IMR-90 (cell line): Measurements from ENCODE around the gene PC. TPM values are rescaled to one million over a fixed set of nuclear protein-coding genes. Genes with fewer than 3 reads are reported as not detected.
A peak's percentile ranks its signal among the peaks of the same experiment; 100 is the strongest.

Experiments
- ATAC-seq: fragments of 200-7000 bp; cut with Tn5 transposase; 2 replicates; pipeline ENCODE4 v1.9.1; 2020; ENCODE audit warnings: low read depth, mild to moderate bottlenecking, moderate library complexity
- BruUV-seq: library from RNA; stranded (reverse); fragments of 400-500 nt; replicated peaks from 2 replicates; lab custom pipeline; 2021; lab: Mats Ljungman, UMichigan
- CTCF ChIA-PET: fragments of 300-600 bp; formaldehyde crosslinking; extraction: SDS; loops from one replicate; lab custom pipeline; 2021; ENCODE audit warnings: antibody characterized with exemption; lab: Yijun Ruan, JAX
- POLR2A ChIA-PET: fragments of 300-600 bp; sonication (Branson Sonifier 250); formaldehyde crosslinking; loops from one replicate; lab custom pipeline; 2022; ENCODE audit warnings: antibody characterized with exemption; ENCODE audit not compliant: unreplicated experiment; lab: Charles Lee
- DNase-seq: peaks from one replicate; pipeline ENCODE4 v3.0.0; 2013
- H2AFZ ChIP-seq: replicated peaks from 2 replicates; pipeline ENCODE3; 2013; ENCODE audit warnings: low read length, mild to moderate bottlenecking; ENCODE audit not compliant: poor library complexity
- H2AK5ac ChIP-seq: 2 replicates; pipeline ENCODE4 v1.6.1; 2013; ENCODE audit warnings: low read depth, low read length, inconsistent platforms
- H2AK9ac ChIP-seq: replicated peaks from 2 replicates; pipeline ENCODE3; 2013; ENCODE audit warnings: mild to moderate bottlenecking, low read depth, low read length, moderate library complexity; ENCODE audit not compliant: poor library complexity
- H2BK120ac ChIP-seq: 2 replicates; pipeline ENCODE4 v1.6.1; 2013; ENCODE audit warnings: low read depth, low read length, inconsistent platforms
- H2BK15ac ChIP-seq: 3 replicates; pipeline ENCODE4 v1.6.1; 2013; ENCODE audit warnings: low read depth, low read length, inconsistent platforms
- H2BK20ac ChIP-seq: 2 replicates; pipeline ENCODE4 v1.6.1; 2013; ENCODE audit warnings: low read depth, mild to moderate bottlenecking, inconsistent platforms, low read length, moderate library complexity
- H2BK5ac ChIP-seq: 2 replicates; pipeline ENCODE4 v1.6.1; 2013; ENCODE audit warnings: mild to moderate bottlenecking, low read depth, low read length, inconsistent platforms; ENCODE audit not compliant: poor library complexity, severe bottlenecking
- H3K14ac ChIP-seq: replicated peaks from 2 replicates; pipeline ENCODE4 v1.6.1; 2013; ENCODE audit warnings: low read depth, low read length, inconsistent platforms
- H3K18ac ChIP-seq: 2 replicates; pipeline ENCODE4 v1.6.1; 2013; ENCODE audit warnings: low read depth, low read length, control low read depth
- H3K23ac ChIP-seq: 2 replicates; pipeline ENCODE4 v1.6.1; 2013; ENCODE audit warnings: low read depth, low read length, inconsistent platforms
- H3K27ac ChIP-seq: 2 replicates; pipeline ENCODE4 v1.5.1; 2013; ENCODE audit warnings: mild to moderate bottlenecking, control low read depth, low read length; ENCODE audit not compliant: insufficient read depth
- H3K27me3 ChIP-seq: 2 replicates; pipeline ENCODE4 v1.6.1; 2013; ENCODE audit warnings: low read length; ENCODE audit not compliant: control insufficient read depth, insufficient read depth
- H3K36me3 ChIP-seq: 2 replicates; pipeline ENCODE4 v1.6.1; 2013; ENCODE audit warnings: low read length, mixed read lengths; ENCODE audit not compliant: control insufficient read depth, insufficient read depth
- H3K4ac ChIP-seq: 2 replicates; pipeline ENCODE4 v1.6.1; 2013; ENCODE audit warnings: low read depth, low read length, inconsistent platforms
- H3K4me1 ChIP-seq: 2 replicates; pipeline ENCODE4 v1.6.1; 2013; ENCODE audit warnings: low read length, mixed read lengths; ENCODE audit not compliant: control insufficient read depth, insufficient read depth
- H3K4me2 ChIP-seq: 2 replicates; pipeline ENCODE4 v1.6.1; 2013; ENCODE audit warnings: low read depth, mild to moderate bottlenecking, control low read depth, low read length, moderate library complexity
- H3K4me3 ChIP-seq: 2 replicates; pipeline ENCODE4 v1.5.1; 2013; ENCODE audit warnings: low read depth, mild to moderate bottlenecking, control low read depth, low read length, moderate library complexity; ENCODE audit not compliant: insufficient read depth
- H3K56ac ChIP-seq: 2 replicates; pipeline ENCODE4 v1.6.1; 2013; ENCODE audit warnings: low read length, inconsistent platforms; ENCODE audit not compliant: insufficient read depth; ENCODE audit errors: extremely low read depth
- H3K79me1 ChIP-seq, 2 experiments: 2 replicates each; pipeline ENCODE4 v1.6.1; 2013; ENCODE audit warnings: low read length in 2 of 2, inconsistent platforms in 1 of 2, low read depth in 1 of 2
- H3K9ac ChIP-seq: 2 replicates; pipeline ENCODE4 v1.6.1; 2013; ENCODE audit warnings: low read depth, low read length, control low read depth
- H3K9me1 ChIP-seq: 2 replicates; pipeline ENCODE4 v1.6.1; 2013; ENCODE audit warnings: low read length, inconsistent platforms; ENCODE audit not compliant: insufficient read depth
- H3K9me3 ChIP-seq: 2 replicates; pipeline ENCODE4 v1.6.1; 2013; ENCODE audit warnings: low read length; ENCODE audit not compliant: control insufficient read depth, insufficient read depth
- H4K20me1 ChIP-seq: 2 replicates; pipeline ENCODE4 v1.6.1; 2013; ENCODE audit warnings: low read length, inconsistent platforms; ENCODE audit not compliant: insufficient read depth
- H4K5ac ChIP-seq: 2 replicates; pipeline ENCODE4 v1.6.1; 2013; ENCODE audit warnings: mild to moderate bottlenecking, low read depth, low read length, control low read depth
- H4K8ac ChIP-seq, 2 experiments: 2 replicates each; pipeline ENCODE4 v1.6.1; 2013; ENCODE audit warnings: low read depth in 2 of 2, low read length in 2 of 2, control low read depth in 1 of 2, inconsistent platforms in 1 of 2
- H4K91ac ChIP-seq: 2 replicates; pipeline ENCODE4 v1.6.1; 2013; ENCODE audit warnings: low read depth, low read length, inconsistent platforms; ENCODE audit not compliant: insufficient read depth
- NFE2L2 ChIP-seq: fragments of 150-350 bp; IDR thresholded peaks from 2 replicates; pipeline ENCODE4 v1.6.1; 2016; ENCODE audit warnings: low read depth, mild to moderate bottlenecking, low read length
- USF2 ChIP-seq: fragments of 150-350 bp; IDR thresholded peaks from 2 replicates; pipeline ENCODE4 v1.6.1; 2017; ENCODE audit warnings: mild to moderate bottlenecking, antibody characterized with exemption, low read length, low read depth
- WGBS, 2 experiments: methylation state at CpG; one replicate each; pipeline versions ENCODE4 v1.1.5 to v1.1.7; 2013; ENCODE audit warnings: missing lambda C conversion rate in 2 of 2; ENCODE audit not compliant: insufficient read length in 1 of 2; ENCODE audit errors: extremely low coverage in 2 of 2; 5-methylcytosine and 5-hydroxymethylcytosine counted together
- dilution Hi-C: fragments of 300-500 bp; cut with HindIII; formaldehyde crosslinking; loops from one replicate; pipeline ENCODE4 v1.14.3; 2018; ENCODE audit warnings: low sequenced_read_pairs; ENCODE audit not compliant: unreplicated experiment
- in situ Hi-C: fragments of 300-500 bp; cut with MboI; formaldehyde crosslinking; loops from 3 replicates; pipeline ENCODE4 v1.14.3; 2019; ENCODE audit warnings: low sequenced_read_pairs, inconsistent platforms, mixed read lengths
- intact Hi-C: fragments of 100-400 bp; cut with micrococcal nuclease; formaldehyde crosslinking; loops from 2 replicates; pipeline ENCODE4 v1.10.0; 2022
- polyA plus RNA-seq, 3 experiments: library from polyadenylated mRNA; depleted of rRNA; stranded (reverse); fragments of >200 nt; gene quantifications; 2 replicates each; pipeline ENCODE4 v1.2.3, GENCODE V29; 2012; ENCODE audit warnings: low replicate concordance in 1 of 3
- total RNA-seq: library from RNA; depleted of rRNA; stranded (reverse); fragments of >200 nt; gene quantifications from 2 replicates; pipeline ENCODE4 v1.2.3, GENCODE V29; 2012

The PC gene
- total and polyA plus RNA-seq, 2 of the 4 experiments (the other 2 are of a cell fraction), result 13.6 to 15.7 TPM

- dilution Hi-C loops (no loop called here), intact Hi-C loops (no loop called here), in situ Hi-C loops (loop anchor here (5.0 kb wide), 1 partner anchor 286 kb away; no protein-coding TSS in a partner anchor)
- H2BK15ac ChIP-seq, result no peak overlapping the region
- H3K4ac ChIP-seq, result no peak overlapping the region
- ATAC-seq (no peak), DNase-seq (no peak)
- no peak overlapping the region for H2AK9ac ChIP-seq
- H3K36me3 ChIP-seq, result no peaks in the 10 kb centered on the region
- H4K20me1 ChIP-seq, result no peaks in the 10 kb centered on the region
- no TSS peak for BruUV-seq
- H2BK120ac ChIP-seq, result no peak overlapping the region
- no peak overlapping the region for H3K18ac ChIP-seq
- no peak overlapping the region for H3K14ac ChIP-seq
- no peaks in the 10 kb centered on the region for H3K27me3 ChIP-seq
- no peak overlapping the region for H2AFZ ChIP-seq
- peaks cover 12% of the 10 kb centered on the region for H3K4me1 ChIP-seq
- no peak overlapping the region for H3K9ac ChIP-seq
- no peak overlapping the region for H4K91ac ChIP-seq
- H3K27ac ChIP-seq, result no peak overlapping the region
- TF ChIP-seq NFE2L2 (no peak), USF2 (peak; percentile 56; the same call in 1 of the 2 replicates)
- H2AK5ac ChIP-seq, result no peak overlapping the region
- no peak overlapping the region for H4K5ac ChIP-seq
- peaks cover 7% of the 10 kb centered on the region for H3K9me1 ChIP-seq
- ChIA-PET POLR2A (no interaction called here), CTCF (no interaction called here)
- H3K23ac ChIP-seq, result no peak overlapping the region
- no peaks in the 10 kb centered on the region for H3K79me1 ChIP-seq
- 100% methylated on average over 1 of the region's 6 CpGs; no CpG with 5 or more reads in 1 of the 2 experiments for WGBS, 2 experiments
- no peak overlapping the region for H3K4me2 ChIP-seq
- peaks cover 12% of the 10 kb centered on the region for H3K9me3 ChIP-seq
- no peak overlapping the region for H2BK5ac ChIP-seq
- H4K8ac ChIP-seq, result no peak overlapping the region
- H3K4me3 ChIP-seq, result no peak overlapping the region
- H2BK20ac ChIP-seq, result 0 out of 2 replicates have a peak overlapping the region, but pooled peaks have one; percentile 28
- no peak overlapping the region for H3K56ac ChIP-seq
Measured at GRCh38 chr11:66978717-66979116, 20.5 kb upstream of the PC start.
